GM18507 (cell line): ENCODE measurements around the gene CRIM1.
A peak's percentile ranks its signal among the peaks of the same experiment; 100 is the strongest.
"Not testable (repeated sequence)": the region's sequence is repeated elsewhere in the genome, so short reads cannot be mapped to it uniquely, and the experiment has no call there.

Source experiments
- DNase-seq: peaks from one replicate; pipeline ENCODE4 v3.0.0; 2011; ENCODE audit warnings: low read depth; ENCODE audit not compliant: insufficient read length; ENCODE audit errors: extremely low spot score
- FAIRE-seq: peaks from 2 replicates; lab custom pipeline; 2011; peaks lifted over from hg19 to GRCh38; lab: Jason Lieb, UNC

CRIM1 gene, protein sequence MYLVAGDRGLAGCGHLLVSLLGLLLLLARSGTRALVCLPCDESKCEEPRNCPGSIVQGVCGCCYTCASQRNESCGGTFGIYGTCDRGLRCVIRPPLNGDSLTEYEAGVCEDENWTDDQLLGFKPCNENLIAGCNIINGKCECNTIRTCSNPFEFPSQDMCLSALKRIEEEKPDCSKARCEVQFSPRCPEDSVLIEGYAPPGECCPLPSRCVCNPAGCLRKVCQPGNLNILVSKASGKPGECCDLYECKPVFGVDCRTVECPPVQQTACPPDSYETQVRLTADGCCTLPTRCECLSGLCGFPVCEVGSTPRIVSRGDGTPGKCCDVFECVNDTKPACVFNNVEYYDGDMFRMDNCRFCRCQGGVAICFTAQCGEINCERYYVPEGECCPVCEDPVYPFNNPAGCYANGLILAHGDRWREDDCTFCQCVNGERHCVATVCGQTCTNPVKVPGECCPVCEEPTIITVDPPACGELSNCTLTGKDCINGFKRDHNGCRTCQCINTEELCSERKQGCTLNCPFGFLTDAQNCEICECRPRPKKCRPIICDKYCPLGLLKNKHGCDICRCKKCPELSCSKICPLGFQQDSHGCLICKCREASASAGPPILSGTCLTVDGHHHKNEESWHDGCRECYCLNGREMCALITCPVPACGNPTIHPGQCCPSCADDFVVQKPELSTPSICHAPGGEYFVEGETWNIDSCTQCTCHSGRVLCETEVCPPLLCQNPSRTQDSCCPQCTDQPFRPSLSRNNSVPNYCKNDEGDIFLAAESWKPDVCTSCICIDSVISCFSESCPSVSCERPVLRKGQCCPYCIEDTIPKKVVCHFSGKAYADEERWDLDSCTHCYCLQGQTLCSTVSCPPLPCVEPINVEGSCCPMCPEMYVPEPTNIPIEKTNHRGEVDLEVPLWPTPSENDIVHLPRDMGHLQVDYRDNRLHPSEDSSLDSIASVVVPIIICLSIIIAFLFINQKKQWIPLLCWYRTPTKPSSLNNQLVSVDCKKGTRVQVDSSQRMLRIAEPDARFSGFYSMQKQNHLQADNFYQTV

DNA sequence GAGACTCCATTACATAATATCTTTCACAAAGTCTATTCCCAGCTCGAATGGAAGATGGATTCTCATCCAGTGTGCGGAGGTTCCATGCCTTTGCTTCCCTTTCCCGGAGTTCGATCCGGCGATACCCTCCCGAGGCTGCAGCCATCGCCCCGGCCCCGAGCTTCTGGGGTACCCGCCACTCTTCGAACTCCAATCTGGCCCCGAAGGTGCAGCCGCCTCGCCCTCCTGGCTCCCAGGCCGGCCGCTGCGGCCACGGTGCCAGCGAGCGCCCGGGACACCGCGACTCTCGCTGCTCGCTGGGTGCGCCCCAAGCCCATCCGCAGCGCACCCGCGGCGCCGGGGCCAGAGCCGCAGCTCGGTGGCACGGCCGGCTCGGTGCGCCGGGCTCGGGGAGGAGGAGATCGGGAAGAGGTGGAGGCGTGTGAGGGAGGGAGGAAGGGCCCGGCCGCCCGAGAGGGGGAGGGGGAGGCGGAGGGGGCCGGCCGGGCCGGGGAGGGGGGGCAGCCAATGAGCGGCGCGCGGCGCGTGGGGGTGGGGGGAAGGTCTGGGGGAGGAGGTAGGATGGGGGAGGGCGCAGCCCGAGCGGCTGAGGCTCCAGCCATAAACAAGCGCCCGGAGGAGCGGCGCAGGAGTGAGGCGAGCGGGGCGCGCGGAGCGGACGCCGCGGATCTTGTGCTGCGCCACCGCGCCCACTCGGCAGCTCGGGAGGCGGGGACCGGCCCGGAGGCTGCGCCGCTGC is at the start of gene CRIM1:
Gene CRIM1 (plus strand): TSS at position 628 of the 739 bp plus-strand sequence. CDS start 515 bp downstream, outside the sequence.
- FAIRE-seq: no peak

DNA sequence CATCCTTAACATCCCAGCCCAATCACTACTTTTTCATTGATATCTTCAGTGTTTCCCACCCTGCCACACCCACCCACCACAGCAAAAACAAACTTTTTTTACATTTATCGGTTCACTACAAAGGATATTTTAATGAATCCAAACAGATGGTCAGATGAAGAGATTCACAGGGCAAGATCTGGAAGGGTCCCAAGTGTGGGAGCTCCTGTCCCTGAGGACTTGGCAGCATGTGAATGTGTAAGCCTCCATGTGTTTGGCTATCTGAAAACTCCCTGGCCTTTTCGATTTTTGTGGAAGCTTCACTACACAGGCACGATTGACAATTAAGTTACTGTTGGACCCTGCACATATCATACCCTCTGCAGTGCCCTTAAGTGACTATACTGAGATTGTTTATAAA is 48.1 kb upstream of the CRIM1 start:
- no peak for FAIRE-seq
- DNase-seq: no peak

More for the DNA sequence above, at the start of gene CRIM1:
- DNase-seq: peak; percentile 53

DNA sequence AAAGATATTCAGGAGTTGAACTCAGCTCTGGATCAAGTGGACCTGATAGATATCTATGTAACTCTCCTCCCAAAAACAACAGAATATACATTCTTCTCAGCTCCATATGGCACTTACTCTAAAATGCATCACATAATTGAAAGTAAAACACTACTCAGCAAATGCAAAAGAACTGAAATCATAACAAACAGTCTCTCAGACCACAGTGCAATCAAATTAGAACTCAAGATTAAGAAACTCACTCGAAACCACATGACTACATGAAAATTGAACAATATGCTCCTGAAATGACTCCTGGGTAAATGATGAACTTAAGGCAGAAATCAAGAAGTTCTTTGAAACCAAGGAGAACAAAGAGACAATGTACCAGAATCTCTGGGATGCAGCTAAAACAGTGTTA is 45.1 kb upstream of the CRIM1 start:
- not testable (repeated sequence) for FAIRE-seq, DNase-seq

DNA sequence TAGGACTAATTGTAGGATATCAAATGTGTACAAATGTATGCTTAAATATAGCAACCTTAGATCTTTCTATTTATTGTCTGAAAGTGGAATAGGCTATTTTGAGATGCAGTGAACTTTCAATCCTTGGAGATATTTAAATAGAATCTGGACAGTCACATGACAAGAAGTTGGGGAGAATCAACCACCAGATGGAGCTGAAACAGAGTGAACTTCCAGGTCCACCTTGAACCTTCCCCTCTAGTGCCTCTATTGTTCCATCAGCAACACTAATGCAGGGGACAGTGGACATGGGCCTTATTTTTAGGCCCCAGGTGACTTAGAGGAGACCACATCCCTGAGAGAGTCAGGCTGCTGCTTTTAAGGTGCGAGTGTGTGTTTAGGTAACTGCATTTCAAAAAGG is 37.0 kb upstream of the CRIM1 start:
- DNase-seq (no peak), FAIRE-seq (no peak)

DNA sequence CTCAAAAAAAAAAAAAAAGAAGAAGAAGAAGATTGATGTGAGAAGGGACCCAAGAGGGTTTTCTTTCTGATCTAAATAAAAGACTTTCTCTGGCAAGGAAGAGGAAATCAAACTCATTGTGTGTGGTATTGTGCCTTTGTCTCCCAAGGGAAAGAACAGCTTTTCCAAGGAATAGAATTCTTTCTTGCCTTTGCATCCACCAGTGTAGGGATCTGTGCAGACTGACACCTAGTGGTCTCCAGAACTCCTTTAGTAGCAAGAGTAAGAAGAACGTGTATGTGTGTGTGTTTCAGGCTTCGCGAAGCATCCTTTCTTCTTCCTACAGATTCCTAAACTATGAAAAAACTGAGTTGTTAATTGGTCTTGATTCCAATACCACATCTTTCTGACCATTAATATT is 33.5 kb upstream of the CRIM1 start:
- no peak for FAIRE-seq

DNA sequence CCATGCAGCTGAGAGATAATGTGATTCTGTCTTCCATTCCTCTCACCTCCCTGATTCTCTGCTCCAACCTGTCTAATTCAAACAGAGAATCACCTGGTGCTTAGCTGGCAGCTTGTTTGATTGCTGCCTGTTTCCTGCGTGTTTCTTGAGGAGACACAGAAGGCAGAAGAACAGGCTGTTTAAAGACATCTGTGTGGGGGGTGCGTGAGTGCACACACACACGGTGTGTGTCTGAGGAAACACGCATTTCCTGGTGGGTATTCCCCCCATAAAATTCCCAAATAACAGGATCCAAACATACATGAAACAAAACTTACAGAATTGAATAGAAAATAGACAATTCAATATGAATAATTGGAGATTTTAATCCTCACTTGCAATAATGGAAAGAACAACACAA is 29.3 kb upstream of the CRIM1 start:
- FAIRE-seq (peak; percentile 29), DNase-seq (no peak)

More for the DNA sequence above, 33.5 kb upstream of the CRIM1 start:
- DNase-seq: no peak

DNA sequence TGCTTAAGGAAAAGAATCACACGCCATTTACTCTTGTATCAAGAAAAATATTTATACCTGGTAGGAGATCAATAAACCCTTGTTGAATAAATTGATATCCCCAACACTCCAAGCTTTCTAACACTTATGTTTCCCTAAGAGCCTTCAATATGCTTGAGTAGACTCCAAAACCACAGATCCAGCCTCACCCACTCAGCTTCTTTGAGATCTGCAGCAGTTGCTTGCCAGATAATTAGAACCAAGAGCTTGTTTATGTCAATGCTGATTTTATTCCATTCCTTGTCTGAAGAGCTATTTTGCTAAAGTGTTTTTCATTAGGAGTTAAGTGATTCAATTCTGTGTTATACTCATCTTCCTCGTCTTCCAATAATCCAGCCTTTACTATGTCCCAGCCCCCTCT is 26.3 kb upstream of the CRIM1 start:
- FAIRE-seq: no peak
- no peak for DNase-seq

DNA sequence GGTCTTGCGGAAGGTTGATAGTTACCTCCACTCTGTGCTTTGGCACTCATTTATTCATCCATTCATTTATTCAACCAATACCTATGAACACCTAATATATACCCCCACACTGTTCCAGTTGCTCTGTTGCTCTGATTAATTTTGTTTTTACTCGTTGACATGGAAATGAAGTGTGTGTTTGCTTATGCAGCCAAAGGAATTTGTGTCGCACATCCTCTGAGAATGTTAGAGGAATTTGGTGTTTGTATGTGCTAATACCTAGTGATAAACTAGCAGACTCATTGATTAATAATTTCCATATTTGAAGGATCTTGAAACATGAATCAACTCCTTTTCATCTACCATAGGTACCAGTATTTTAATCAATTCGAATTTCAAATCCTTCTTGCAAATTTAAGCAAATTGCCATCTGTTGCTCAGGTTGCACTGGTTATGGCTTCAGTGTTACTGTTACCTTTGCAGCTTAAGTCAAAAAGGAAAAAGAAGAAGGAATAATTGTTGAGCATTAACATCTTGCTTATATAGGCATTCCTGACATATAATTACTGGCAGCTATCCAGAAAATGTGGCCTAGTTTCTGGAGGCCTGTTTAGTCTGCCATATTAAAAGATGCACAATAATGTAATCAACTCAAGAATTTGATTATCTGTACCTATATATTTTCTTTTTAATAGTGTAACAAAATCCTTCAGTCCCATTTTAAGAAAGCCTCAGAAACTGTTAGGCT is 25.7 kb upstream of the CRIM1 start:
- FAIRE-seq (no peak), DNase-seq (no peak)

DNA sequence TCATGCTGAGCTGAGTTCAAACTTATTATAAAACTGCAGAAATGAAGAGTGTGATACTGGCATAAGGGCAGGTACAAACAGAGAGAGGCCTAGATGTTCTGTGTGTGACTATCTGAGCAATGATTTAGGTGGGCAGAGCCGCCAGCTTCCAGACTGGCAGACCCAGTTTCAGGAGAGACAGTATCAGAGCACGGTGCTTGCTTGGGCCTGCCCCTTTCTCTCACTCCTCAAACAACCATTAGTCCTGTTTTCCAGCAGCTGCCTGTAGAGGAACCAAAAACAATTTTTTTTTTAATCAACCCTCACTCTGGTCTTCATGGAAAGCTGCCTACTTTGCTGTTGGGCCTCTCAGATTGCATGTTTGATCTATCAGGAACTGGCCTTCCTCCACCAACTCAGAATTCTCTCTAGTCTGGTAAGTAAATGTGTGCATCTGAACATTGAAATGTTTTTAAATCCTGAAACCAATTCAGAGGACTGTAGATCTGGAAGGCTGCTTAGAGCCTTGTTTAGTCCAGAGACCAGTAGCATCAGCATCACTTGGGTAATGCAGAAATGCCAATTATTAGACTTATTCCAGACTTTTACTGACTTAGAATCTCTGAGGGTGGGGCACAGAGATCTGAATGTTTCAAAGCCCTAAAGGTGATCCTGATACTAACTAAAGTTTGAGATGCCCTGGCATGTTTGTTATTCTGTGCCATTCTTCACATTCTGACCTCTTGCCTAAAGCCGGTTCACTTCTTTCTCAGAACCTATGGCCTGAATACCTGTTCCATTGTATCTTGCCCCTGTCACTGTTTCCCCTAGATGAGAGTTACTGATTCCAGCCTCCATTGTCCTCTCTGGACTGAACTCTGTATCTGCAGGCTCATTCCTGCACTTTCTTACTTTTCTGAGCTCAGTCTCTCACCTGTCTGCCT is 24.8 kb upstream of the CRIM1 start:
- no peak for DNase-seq
- no peak for FAIRE-seq

DNA sequence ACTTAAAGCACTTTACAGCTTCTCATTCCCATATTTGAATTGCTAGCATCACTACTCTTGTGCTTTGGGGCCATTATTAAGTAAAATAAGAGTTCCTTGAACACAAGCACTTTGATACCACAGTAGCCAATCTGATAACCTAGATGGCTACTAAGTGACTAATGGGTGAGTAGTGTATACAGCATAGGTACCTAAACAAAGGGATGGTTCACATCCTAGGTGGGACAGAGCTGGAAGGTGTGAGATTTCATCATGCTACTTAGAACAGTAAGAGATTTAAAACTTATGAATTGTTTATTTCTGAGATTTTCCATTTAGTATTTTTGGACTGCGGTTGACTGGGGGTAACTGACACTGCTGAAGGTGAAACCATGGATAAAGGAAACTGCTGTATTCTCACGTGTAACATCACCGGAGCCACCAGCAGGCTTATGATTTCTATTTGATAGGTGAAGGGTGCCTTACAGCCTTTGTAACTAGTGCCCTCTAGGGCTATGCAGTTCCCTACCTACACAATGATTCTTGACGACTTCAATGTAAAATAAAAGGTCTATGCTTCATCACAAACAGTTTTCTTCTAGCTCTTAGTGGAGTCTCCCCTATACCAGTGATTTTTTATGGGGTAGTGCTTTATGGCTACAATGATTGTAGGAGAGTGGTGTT is 22.1 kb upstream of the CRIM1 start:
- no peak for FAIRE-seq

DNA sequence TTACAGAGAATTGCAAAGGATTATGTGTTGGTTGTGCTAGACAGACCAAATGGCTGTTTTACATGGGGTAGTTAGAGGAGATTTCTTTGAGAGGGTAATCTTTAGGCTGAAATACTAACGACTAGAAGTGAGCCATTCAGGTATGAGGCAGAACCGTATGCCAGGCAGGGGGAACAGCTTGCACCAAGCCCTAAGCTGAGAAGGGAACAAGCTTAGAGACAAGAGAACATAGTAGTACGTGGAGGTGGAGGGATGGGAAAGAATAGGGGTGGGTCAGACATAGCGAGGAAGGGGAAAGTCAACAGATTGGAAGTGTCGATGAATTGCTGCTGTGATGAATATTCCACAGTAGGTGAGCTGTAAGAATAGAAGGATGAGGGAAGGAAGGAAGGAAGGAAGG is 20.0 kb upstream of the CRIM1 start:
- no peak for DNase-seq
- no peak for FAIRE-seq

More for the DNA sequence above, 22.1 kb upstream of the CRIM1 start:
- no peak for DNase-seq

DNA sequence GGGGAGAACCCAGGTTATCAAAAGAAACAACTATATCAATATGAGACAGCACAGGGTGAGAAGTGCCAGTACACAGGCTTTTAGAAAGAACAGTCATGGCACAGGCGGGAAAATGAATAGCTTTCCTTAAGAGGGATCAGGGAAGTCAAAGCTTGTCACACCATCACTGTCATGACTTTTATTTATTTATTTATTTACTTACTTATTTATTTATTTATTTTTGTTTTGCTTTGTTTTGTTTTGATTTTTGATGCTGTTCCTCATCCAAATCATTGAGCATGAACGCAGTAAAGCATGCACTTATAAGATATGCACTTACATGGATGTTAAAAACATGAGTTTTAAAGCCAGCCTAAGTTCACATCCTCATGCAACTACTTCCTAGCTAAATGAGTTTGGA is 19.3 kb upstream of the CRIM1 start:
- FAIRE-seq: no peak
- no peak for DNase-seq

DNA sequence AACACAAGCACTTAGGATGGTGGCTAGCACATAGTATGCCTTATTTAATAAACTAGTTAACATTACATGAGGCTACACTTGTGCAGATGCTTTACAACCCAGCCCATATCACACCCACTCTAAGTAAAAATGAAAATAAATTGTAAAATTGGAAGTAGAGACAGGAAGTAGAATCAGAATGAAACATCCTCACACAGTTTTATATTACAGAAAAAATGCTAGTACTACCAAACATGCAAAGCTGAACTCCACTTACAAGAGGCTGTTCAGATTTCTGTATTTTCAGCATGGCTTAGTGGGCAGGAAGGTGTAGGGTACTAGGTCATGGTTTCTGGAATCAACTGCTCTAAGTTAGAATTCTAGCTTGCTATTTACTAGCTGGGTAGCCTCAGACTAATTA is 18.2 kb upstream of the CRIM1 start:
- peak; percentile 41 for FAIRE-seq
- no peak for DNase-seq

DNA sequence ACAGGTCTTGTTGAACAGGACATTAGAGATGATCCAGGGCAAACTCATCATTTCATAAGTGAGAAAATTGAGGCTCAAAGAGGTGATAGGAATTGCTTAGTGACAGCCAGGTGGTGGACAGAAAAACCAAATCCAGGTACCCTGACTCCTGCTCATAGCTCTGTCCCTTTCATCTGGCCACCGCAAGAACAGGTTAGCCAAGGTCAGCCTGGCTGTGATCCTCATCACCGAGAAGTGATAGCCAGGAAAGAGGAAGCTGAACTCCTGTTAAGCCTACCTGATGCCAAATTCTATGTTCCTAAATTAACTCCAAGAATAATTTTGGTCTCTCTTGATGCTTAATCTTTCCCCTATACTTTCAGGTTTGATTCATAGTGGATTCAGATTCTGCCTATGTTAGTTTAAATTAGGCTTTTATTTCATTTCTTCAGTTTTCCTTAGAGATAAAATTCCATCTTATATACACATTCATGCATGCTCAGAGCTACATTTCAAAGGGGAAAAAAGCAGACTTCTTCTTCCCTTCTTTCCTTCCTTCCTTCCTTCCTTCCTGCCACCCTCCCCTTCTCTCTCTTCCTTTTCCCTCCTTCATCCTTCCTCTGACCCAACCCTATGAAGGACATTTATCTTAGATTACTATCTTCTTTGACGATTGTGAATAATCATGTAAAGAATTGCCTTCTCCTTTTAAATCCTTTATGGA is 17.3 kb upstream of the CRIM1 start:
- FAIRE-seq: no peak
- DNase-seq: no peak

DNA sequence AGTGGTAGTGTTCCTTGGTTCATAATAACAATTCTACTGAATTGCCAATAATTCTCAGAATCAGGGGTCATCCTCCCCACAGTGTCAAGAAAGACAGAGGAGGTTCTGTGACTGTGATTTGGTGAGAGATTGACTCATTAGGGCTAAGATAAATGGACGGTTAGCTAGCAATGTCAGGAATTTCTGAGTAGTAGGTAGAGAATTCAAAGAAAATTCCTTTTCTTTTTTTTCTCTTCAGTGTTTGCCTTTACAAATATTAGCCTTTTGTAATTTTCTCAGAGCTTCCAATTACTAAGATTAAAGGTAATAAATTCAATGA is 16.8 kb upstream of the CRIM1 start:
- no peak for FAIRE-seq
- no peak for DNase-seq

DNA sequence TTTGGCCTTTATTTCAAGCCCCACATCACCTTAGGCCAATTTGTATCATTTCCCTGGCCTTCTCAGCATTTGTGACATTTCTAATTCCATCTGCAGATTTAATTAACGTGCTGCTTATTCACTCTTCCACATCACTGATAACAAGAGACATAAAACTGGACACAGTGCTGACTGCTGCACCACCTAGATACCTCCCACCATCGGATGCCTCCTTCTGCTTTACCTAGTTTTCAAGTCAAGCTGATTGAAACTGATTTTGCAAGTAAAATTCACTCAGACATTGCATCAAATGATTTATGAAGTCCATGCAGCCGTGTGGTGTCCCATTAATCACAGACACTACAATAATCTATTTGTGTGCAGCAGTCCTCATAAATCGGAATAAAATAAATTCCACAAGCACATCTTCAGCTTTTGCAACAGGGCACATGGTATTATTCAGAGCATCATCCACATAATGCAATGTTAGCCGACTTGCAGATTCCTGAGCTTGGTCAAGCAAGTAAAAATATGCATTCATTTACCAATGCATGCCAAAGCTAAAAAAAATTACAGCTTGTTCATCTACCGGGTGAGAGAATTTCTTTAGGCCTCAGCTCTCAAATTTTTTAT is 15.9 kb upstream of the CRIM1 start:
- no peak for FAIRE-seq

DNA sequence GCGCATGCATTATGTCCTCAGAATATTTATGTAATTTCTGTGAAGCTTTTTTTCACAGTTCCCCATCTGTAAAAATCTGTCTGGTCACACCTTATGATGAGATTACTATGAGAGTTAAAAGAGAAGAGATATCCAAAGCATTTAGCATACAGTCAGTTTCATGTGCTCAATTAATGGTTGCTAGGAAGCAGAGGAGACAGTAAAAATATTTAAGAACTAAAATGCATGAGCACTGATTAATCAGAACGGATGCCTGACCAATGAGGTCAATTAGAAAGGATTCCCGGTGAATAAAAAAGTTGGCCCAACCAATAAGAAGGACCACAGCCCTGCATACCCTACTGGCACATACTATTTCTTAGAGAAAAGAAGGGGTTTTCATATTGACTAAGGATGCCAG is 12.0 kb upstream of the CRIM1 start:
- FAIRE-seq (no peak), DNase-seq (no peak)

More for the DNA sequence above, 15.9 kb upstream of the CRIM1 start:
- DNase-seq: no peak
